ENCODE data around the gene KMT5C. TPM values are rescaled to one million over a fixed set of nuclear protein-coding genes. Genes with fewer than 3 reads are reported as not detected.

Gene KMT5C
- total and polyA plus RNA-seq, 2 experiments from 2014 or later: 14.2 to 34.3 TPM

Other genes starting within 250 kb of the KMT5C start
- 57.4 and 83.9 TPM in 2 replicates for gene PPP1R12C, start 222.2 kb upstream of the KMT5C start, total RNA-seq (2014; rRNA removed; shearing (Covaris generic))
- 33.2 and 33.3 TPM in 2 replicates for gene PPP1R12C, start 222.2 kb upstream of the KMT5C start, polyA plus RNA-seq (2016; fragmentation: Nextera tagmentation; extraction: Ambion mirVana)
- 51.4 and 59.3 TPM in 2 replicates for gene TNNT1, start 190.7 kb upstream of the KMT5C start, total RNA-seq (2014; rRNA removed; shearing (Covaris generic))
- gene TNNT1, start 190.7 kb upstream of the KMT5C start, polyA plus RNA-seq (2016; fragmentation: Nextera tagmentation; extraction: Ambion mirVana): 139 and 150 TPM in 2 replicates
- 21.5 and 27.9 TPM in 2 replicates for gene TNNI3, start 182.1 kb upstream of the KMT5C start, total RNA-seq (2014; rRNA removed; shearing (Covaris generic))
- gene TNNI3, start 182.1 kb upstream of the KMT5C start, polyA plus RNA-seq (2016; fragmentation: Nextera tagmentation; extraction: Ambion mirVana): 150 and 153 TPM in 2 replicates
- 5.6 and 8.5 TPM in 2 replicates for gene DNAAF3, start 173.3 kb upstream of the KMT5C start, total RNA-seq (2014; rRNA removed; shearing (Covaris generic))
- 8.8 and 9.0 TPM in 2 replicates for gene DNAAF3, start 173.3 kb upstream of the KMT5C start, polyA plus RNA-seq (2016; fragmentation: Nextera tagmentation; extraction: Ambion mirVana)
- gene SYT5, start 159.6 kb upstream of the KMT5C start, total RNA-seq (2014; rRNA removed; shearing (Covaris generic)): 0.54 and 2.1 TPM in 2 replicates
- gene SYT5, start 159.6 kb upstream of the KMT5C start, polyA plus RNA-seq (2016; fragmentation: Nextera tagmentation; extraction: Ambion mirVana): 4.0 and 4.7 TPM in 2 replicates
- 0.12 and 2.1 TPM in 2 replicates for gene PTPRH, start 130.4 kb upstream of the KMT5C start, total RNA-seq (2014; rRNA removed; shearing (Covaris generic))
- gene PTPRH, start 130.4 kb upstream of the KMT5C start, polyA plus RNA-seq (2016; fragmentation: Nextera tagmentation; extraction: Ambion mirVana): 0.12 and 0.16 TPM in 2 replicates
- gene TMEM86B, start 111.1 kb upstream of the KMT5C start, total RNA-seq (2014; rRNA removed; shearing (Covaris generic)): 2.9 and 3.2 TPM in 2 replicates
- gene TMEM86B, start 111.1 kb upstream of the KMT5C start, polyA plus RNA-seq (2016; fragmentation: Nextera tagmentation; extraction: Ambion mirVana): 1.1 and 1.7 TPM in 2 replicates
- 62.5 and 70.8 TPM in 2 replicates for gene PPP6R1, start 80.9 kb upstream of the KMT5C start, total RNA-seq (2014; rRNA removed; shearing (Covaris generic))
- gene PPP6R1, start 80.9 kb upstream of the KMT5C start, polyA plus RNA-seq (2016; fragmentation: Nextera tagmentation; extraction: Ambion mirVana): 22.2 and 24.9 TPM in 2 replicates
- gene HSPBP1, start 59.8 kb upstream of the KMT5C start, total RNA-seq (2014; rRNA removed; shearing (Covaris generic)): 91.0 and 91.1 TPM in 2 replicates
- 81.9 and 83.6 TPM in 2 replicates for gene HSPBP1, start 59.8 kb upstream of the KMT5C start, polyA plus RNA-seq (2016; fragmentation: Nextera tagmentation; extraction: Ambion mirVana)
- gene BRSK1, start 55.9 kb upstream of the KMT5C start, total RNA-seq (2014; rRNA removed; shearing (Covaris generic)): 11.3 and 17.2 TPM in 2 replicates
- gene BRSK1, start 55.9 kb upstream of the KMT5C start, polyA plus RNA-seq (2016; fragmentation: Nextera tagmentation; extraction: Ambion mirVana): 2.3 and 3.4 TPM in 2 replicates
- gene TMEM150B, start 14.5 kb upstream of the KMT5C start, total RNA-seq (2014; rRNA removed; shearing (Covaris generic)): not detected in 2 replicates
- gene TMEM150B, start 14.5 kb upstream of the KMT5C start, polyA plus RNA-seq (2016; fragmentation: Nextera tagmentation; extraction: Ambion mirVana): 0.29 and 0.40 TPM in 2 replicates
- gene COX6B2, start 14.8 kb downstream of the KMT5C start, total RNA-seq (2014; rRNA removed; shearing (Covaris generic)): 2.7 and 2.9 TPM in 2 replicates
- 5.3 and 5.7 TPM in 2 replicates for gene COX6B2, start 14.8 kb downstream of the KMT5C start, polyA plus RNA-seq (2016; fragmentation: Nextera tagmentation; extraction: Ambion mirVana)
- not detected in 2 replicates for gene GARIN5B, start 23.4 kb downstream of the KMT5C start, total RNA-seq (2014; rRNA removed; shearing (Covaris generic))
- not detected in 2 replicates for gene GARIN5B, start 23.4 kb downstream of the KMT5C start, polyA plus RNA-seq (2016; fragmentation: Nextera tagmentation; extraction: Ambion mirVana)
- 1.1 and 2.2 TPM in 2 replicates for gene IL11, start 30.6 kb downstream of the KMT5C start, total RNA-seq (2014; rRNA removed; shearing (Covaris generic))
- gene IL11, start 30.6 kb downstream of the KMT5C start, polyA plus RNA-seq (2016; fragmentation: Nextera tagmentation; extraction: Ambion mirVana): 0.58 and 1.7 TPM in 2 replicates
- gene TMEM190, start 37.0 kb downstream of the KMT5C start, total RNA-seq (2014; rRNA removed; shearing (Covaris generic)): not detected in 2 replicates
- 4.2 and 4.8 TPM in 2 replicates for gene TMEM190, start 37.0 kb downstream of the KMT5C start, polyA plus RNA-seq (2016; fragmentation: Nextera tagmentation; extraction: Ambion mirVana)
- 4.1 and 7.5 TPM in 2 replicates for gene TMEM238, start 44.4 kb downstream of the KMT5C start, total RNA-seq (2014; rRNA removed; shearing (Covaris generic))
- gene TMEM238, start 44.4 kb downstream of the KMT5C start, polyA plus RNA-seq (2016; fragmentation: Nextera tagmentation; extraction: Ambion mirVana): 0.55 and 0.59 TPM in 2 replicates
- 463 and 737 TPM in 2 replicates for gene RPL28, start 46.1 kb downstream of the KMT5C start, total RNA-seq (2014; rRNA removed; shearing (Covaris generic))
- 1,528 and 1,802 TPM in 2 replicates for gene RPL28, start 46.1 kb downstream of the KMT5C start, polyA plus RNA-seq (2016; fragmentation: Nextera tagmentation; extraction: Ambion mirVana)
- gene UBE2S, start 67.9 kb downstream of the KMT5C start, total RNA-seq (2014; rRNA removed; shearing (Covaris generic)): 363 and 469 TPM in 2 replicates
- 523 and 533 TPM in 2 replicates for gene UBE2S, start 67.9 kb downstream of the KMT5C start, polyA plus RNA-seq (2016; fragmentation: Nextera tagmentation; extraction: Ambion mirVana)
- 1.4 and 1.6 TPM in 2 replicates for gene SHISA7, start 103.4 kb downstream of the KMT5C start, total RNA-seq (2014; rRNA removed; shearing (Covaris generic))
- 0.32 and 0.37 TPM in 2 replicates for gene SHISA7, start 103.4 kb downstream of the KMT5C start, polyA plus RNA-seq (2016; fragmentation: Nextera tagmentation; extraction: Ambion mirVana)
- 82.1 and 85.2 TPM in 2 replicates for gene ISOC2, start 121.8 kb downstream of the KMT5C start, total RNA-seq (2014; rRNA removed; shearing (Covaris generic))
- 62.6 and 76.5 TPM in 2 replicates for gene ISOC2, start 121.8 kb downstream of the KMT5C start, polyA plus RNA-seq (2016; fragmentation: Nextera tagmentation; extraction: Ambion mirVana)
- 0.85 and 1.7 TPM in 2 replicates for gene C19orf85, start 124.9 kb downstream of the KMT5C start, total RNA-seq (2014; rRNA removed; shearing (Covaris generic))
- gene C19orf85, start 124.9 kb downstream of the KMT5C start, polyA plus RNA-seq (2016; fragmentation: Nextera tagmentation; extraction: Ambion mirVana): 2.1 and 3.4 TPM in 2 replicates
- 10.7 and 12.7 TPM in 2 replicates for gene ZNF628, start 136.7 kb downstream of the KMT5C start, total RNA-seq (2014; rRNA removed; shearing (Covaris generic))
- 3.9 and 4.9 TPM in 2 replicates for gene ZNF628, start 136.7 kb downstream of the KMT5C start, polyA plus RNA-seq (2016; fragmentation: Nextera tagmentation; extraction: Ambion mirVana)
- gene NAT14, start 145.3 kb downstream of the KMT5C start, total RNA-seq (2014; rRNA removed; shearing (Covaris generic)): 25.4 and 27.8 TPM in 2 replicates
- gene NAT14, start 145.3 kb downstream of the KMT5C start, polyA plus RNA-seq (2016; fragmentation: Nextera tagmentation; extraction: Ambion mirVana): 39.6 and 45.5 TPM in 2 replicates
- gene SSC5D, start 148.6 kb downstream of the KMT5C start, total RNA-seq (2014; rRNA removed; shearing (Covaris generic)): 0.69 and 1.2 TPM in 2 replicates
- 0.14 and 0.23 TPM in 2 replicates for gene SSC5D, start 148.6 kb downstream of the KMT5C start, polyA plus RNA-seq (2016; fragmentation: Nextera tagmentation; extraction: Ambion mirVana)
- 2.0 and 3.5 TPM in 2 replicates for gene SBK2, start 197.3 kb downstream of the KMT5C start, total RNA-seq (2014; rRNA removed; shearing (Covaris generic))
- gene SBK2, start 197.3 kb downstream of the KMT5C start, polyA plus RNA-seq (2016; fragmentation: Nextera tagmentation; extraction: Ambion mirVana): 0.82 and 1.1 TPM in 2 replicates
- gene SBK3, start 205.7 kb downstream of the KMT5C start, total RNA-seq (2014; rRNA removed; shearing (Covaris generic)): 0.23 and 0.94 TPM in 2 replicates
- gene SBK3, start 205.7 kb downstream of the KMT5C start, polyA plus RNA-seq (2016; fragmentation: Nextera tagmentation; extraction: Ambion mirVana): 0.27 and 0.80 TPM in 2 replicates
- 8.4 and 12.2 TPM in 2 replicates for gene ZNF579, start 241.0 kb downstream of the KMT5C start, total RNA-seq (2014; rRNA removed; shearing (Covaris generic))
- gene ZNF579, start 241.0 kb downstream of the KMT5C start, polyA plus RNA-seq (2016; fragmentation: Nextera tagmentation; extraction: Ambion mirVana): 7.3 and 8.6 TPM in 2 replicates

All from GM23338 (cell line).